HG03520 (cell line): ENCODE data around the gene MLYCD.

ENCODE experiments used
- ATAC-seq: cut with Tn5 transposase; IDR thresholded peaks from one replicate; pipeline ENCODE4 v1.9.1; 2021; ENCODE audit warnings: mild to moderate bottlenecking, moderate library complexity; ENCODE audit not compliant: unreplicated experiment

MLYCD gene

DNA sequence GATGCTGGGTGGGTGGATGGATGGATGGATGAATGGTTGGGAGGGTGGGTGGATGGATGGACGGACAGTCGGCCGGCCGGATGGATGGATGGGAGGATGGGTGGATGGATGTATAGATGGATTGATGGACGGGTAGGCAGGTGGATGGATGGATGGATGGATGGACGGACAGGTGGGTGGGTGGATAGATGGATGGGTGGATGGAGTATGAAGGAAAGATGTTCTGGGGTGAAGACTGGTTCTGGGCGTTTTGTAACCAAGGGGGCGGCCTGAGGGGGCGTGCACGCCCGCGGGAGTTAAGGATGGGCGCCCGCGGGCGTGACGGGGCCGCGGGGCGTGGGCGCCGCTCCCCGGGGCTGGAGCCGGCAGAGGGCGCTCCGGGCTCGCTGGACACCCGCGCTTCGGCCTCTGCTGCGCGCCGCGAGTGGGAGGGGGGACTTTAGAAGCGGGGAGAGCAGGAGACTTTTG is 69.0 kb downstream of the MLYCD start, which contains the start of gene NECAB2:
TSS of gene NECAB2 (plus strand) at position 407 of the 468 bp plus-strand sequence. CDS start 405 bp downstream, outside the sequence.
- ATAC-seq = no peak

GRCh38 chr16:83968306-83968851 is 69.5 kb downstream of the MLYCD start:
- ATAC-seq = no peak

DNA sequence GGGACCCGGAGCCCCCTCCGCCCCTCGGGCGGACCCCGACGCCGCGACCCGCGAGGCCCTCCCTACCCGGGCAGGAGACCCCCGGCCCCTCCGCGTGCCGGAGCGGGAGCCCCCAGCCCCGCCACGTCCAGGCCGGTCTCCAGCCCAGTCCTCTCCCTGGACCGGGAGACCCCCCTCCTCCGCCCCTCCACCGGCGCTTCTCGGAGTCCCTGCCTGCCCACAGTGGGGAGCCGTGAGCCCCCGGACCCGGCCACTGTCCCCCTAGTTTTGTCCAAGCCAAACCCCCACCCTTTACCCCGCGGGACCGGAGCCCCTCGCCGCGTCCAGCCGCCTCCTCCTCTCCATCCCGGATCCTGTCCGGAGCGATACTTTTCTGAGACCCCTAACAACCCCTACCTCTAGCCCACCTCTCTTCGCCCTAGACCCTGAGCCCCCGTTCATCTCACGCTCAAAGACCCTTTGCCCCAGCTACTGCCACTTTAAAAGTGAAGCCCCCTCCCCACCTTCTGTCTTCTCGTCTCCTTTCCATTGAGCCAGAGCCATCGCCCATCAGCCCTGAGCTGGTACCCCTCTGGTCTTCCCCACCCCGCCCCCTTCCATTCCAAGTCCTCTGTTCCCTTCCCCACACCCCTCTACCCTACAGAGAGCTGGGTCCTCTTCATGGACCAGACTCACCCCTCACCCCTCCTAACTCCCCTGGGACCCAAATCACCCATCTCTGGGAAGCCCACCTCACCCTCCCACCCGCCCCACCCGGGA is 70.2 kb downstream of the MLYCD start:
- ATAC-seq = no peak

DNA sequence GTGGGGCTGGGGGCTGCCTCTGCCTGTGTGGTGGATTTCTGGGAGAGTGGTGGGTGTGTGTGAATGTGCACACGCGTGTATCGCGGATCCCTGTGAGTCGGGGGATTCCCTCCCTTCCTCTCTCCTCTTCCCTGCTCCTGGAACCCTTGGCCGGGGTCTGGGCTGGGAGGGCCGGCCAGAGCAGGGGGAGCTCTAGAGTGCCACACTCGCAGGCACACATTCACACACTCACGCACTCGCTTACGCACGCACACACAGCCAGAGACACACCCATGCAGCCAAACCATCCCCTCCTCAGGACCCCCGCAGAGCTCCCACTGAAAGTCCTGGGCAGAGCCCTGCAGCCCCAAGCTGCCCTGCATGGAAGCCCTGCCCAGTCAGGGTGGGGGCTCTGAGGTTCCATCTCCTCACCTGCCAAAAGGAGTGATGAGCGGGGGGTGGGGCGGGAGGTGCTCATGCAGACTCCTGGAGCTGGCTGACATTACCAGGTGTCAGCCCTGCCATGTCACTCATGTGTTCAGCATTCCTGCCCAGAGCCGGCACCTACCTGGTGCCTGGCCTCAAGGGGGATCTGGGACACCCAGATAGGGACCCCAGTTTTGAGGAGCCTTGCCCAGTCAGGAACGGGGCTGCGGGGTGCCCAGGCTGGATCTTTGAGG is 71.0 kb downstream of the MLYCD start:
- ATAC-seq = no peak

DNA sequence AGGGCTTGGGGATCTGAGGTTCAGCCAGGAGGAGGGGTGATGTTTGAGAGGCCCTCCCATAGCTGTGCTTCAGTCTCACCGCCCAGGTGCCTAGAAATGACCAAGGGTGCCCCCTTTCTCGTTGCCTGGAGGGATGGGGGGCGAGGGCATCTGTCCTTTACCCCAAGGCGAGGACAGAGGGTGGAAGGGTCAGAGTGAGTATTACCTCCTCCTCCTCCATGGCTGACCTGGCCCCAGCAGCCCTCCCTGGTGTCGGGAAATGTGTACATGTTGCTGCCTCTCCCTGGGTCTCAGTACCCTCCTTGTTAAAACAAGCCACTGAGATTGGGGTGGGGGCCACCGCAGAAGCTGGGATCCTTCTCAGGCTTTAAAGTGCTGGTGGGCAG is 71.5 kb downstream of the MLYCD start:
- ATAC-seq = no peak

- no peak for ATAC-seq
These were observed 72.5 kb downstream of the MLYCD start for GRCh38 chr16:83971165-83972130.

GRCh38 chr16:83972256-83973008 is 73.5 kb downstream of the MLYCD start:
- no peak for ATAC-seq

DNA sequence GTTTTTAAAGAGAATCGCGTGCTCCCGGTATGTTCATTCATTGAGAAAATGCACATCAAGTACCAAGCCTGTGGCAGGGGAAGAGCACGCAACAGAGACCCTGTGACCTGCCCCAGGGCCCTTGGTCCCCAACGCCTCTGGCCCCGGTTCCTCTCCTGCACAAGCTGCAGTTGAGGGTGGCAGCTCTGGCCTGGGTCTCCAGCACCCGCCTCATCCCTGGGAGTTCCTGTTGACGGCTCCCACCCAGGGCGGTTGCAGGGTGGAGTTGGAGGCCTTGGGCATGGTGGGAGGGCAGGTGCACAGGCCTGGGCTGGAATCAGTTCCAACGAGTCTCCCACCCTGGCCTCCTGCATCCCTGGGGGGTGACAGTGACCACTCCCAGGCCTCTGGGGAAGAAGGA is 74.2 kb downstream of the MLYCD start:
- no peak for ATAC-seq

DNA sequence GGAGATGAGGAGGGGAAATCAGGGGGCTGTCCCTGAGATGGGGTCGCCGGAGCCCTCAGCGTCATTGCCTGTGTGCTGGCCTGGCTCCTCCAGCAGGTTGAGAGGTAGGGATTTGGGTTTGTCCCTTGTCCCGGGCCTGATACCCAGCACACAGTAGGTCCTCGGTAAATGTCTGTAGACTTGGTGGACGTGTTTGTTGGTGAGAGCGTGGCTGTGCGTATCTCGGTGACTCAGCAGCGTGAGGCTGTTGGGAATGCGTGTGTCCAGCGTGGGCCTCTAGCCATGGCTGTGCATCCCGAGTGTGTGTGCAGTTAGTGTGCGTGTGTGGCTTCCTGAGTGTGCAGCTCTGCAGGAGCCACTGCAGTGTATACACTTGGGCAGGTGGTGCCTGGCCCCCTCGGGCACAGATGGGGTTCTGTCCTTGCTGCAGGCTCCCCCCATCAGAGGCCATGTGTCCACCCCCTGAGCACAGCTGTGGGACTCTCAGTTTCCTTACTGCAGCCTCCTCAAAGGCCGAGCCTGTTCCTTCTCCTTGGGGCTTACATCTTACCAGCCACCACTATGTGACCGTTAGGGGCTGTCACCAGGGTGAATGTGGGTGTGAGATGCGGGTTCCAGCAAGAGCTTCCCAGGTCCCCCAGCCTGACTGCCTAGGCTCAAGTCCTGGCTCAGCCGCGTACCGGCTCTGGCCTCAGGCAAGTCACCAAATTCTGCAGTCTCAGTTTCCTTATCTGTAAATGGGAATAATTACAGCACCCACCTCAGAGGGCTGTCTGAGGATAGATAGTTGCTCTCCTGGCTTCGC is 74.9 kb downstream of the MLYCD start:
- no peak for ATAC-seq

DNA sequence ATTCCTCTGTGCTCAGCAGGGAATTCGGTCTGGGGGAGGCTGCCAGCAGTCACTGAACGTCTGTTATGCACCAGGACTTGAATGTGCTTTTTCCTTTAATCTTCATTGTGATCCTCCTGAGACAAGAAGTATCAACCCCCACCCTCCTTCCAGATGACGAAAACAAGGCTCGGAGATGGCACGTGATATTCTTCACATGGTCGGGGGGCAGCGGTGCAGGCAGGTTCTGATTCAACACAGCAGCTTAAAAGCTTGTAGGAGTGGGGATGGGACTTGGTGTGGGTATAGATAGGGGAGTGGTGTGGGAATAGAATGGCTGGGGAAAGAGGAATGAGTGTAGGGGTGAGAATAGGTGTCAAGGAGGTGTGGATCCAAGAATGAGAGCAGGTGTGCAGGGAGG is 75.6 kb downstream of the MLYCD start:
- ATAC-seq = no peak

DNA sequence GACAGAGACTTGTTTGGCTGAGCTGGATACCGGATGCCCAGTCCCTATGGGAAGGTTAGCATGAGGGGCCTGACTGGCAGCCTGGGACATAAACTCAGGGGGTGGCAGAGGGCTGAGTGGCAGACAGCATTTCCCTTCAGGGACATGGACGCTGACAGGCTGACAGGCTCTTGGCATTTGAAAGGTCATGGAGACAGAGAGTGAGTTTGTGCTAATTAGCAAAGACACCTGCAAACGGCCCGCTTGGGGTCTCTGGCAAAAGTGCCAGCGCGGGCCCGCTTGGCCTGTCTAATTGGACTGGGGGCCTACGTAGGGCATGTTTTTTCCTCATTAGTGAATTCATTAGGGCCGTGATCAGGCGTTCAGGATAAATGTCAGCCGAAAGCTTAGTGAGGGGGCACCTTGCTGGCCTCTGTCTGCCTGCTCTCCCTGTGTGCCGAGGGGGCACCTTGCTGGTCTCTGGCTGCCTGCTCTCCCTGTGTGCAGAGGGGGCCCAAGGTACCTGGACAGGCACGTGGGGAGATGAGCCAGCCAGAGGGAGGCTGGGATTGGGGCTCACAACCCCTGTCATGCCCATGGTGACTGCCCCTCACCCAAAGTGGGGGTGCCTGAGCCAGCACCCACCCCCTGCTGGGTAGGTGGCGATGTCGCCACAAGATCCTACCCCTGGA is 76.8 kb downstream of the MLYCD start:
- ATAC-seq = no peak
